Vagina (tissue), 2 donors: ENCODE data around the gene PRXL2A. TPM values are rescaled to one million over a fixed set of nuclear protein-coding genes. Genes with fewer than 3 reads are reported as not detected.
"Not testable (repeated sequence)": the region's sequence is repeated elsewhere in the genome, so short reads cannot be mapped to it uniquely, and the experiment has no call there.

ENCODE experiments used
- DNase-seq, 2 donors: peaks; one replicate each; pipeline ENCODE4 v3.0.0-alpha.2; 2017; ENCODE audit errors: extremely low spot score in 2 of 2
- H3K27ac ChIP-seq: fragments of 200-600 bp; sonication (generic); one replicate; pipeline ENCODE4 v1.5.1; 2019
- H3K27me3 ChIP-seq: fragments of 200-600 bp; sonication (generic); one replicate; pipeline ENCODE4 v1.5.1; 2019
- H3K36me3 ChIP-seq, 2 donors: fragments of 200-600 bp; sonication (generic); one replicate each; pipeline ENCODE4 v1.5.1; 2017 to 2019
- H3K4me1 ChIP-seq: fragments of 200-600 bp; sonication (generic); one replicate; pipeline ENCODE4 v1.5.1; 2019
- H3K4me3 ChIP-seq, 2 donors: fragments of 200-600 bp; sonication (generic); 1 replicate in 1 of 2; 2 replicates in 1 of 2; pipeline ENCODE4 v1.5.1; 2016 to 2019
- H3K9me3 ChIP-seq: fragments of 200-600 bp; sonication (generic); one replicate; pipeline ENCODE4 v1.5.1; 2019
- POLR2A ChIP-seq, 2 donors: fragments of 450-650 bp; IDR thresholded peaks; one replicate each; pipeline ENCODE4 v1.6.1; 2017; ENCODE audit warnings: antibody characterized with exemption in 2 of 2, mild to moderate bottlenecking in 2 of 2, moderate library complexity in 2 of 2
- POLR2AphosphoS5 ChIP-seq, 2 donors: sonication (generic); formaldehyde crosslinking; IDR thresholded peaks; one replicate each; pipeline ENCODE4 v1.9.0; 2017; ENCODE audit warnings: antibody characterized with exemption in 2 of 2, mild to moderate bottlenecking in 2 of 2, low read depth in 1 of 2; ENCODE audit not compliant: insufficient read depth in 1 of 2
- intact Hi-C: fragments of 100-400 bp; cut with DNase I; formaldehyde crosslinking; loops from one replicate; pipeline ENCODE4 v1.15.1; 2023
- total RNA-seq: library from RNA; depleted of rRNA; stranded (reverse); fragments of >200 nt; gene quantifications from one replicate; pipeline ENCODE4 v1.2.3, GENCODE V29; 2016
- TF ChIP-seq, protein P1 (sequence below), 3 experiments: fragments of 450-650 bp in 2 of 3; fragments of 200-600 bp in 1 of 3; sonication (generic) in 1 of 3; IDR thresholded peaks; one replicate each; pipeline ENCODE4 v1.5.1; 2017 to 2019; ENCODE audit warnings: antibody characterized with exemption in 3 of 3, mild to moderate bottlenecking in 2 of 3, moderate library complexity in 2 of 3

Gene PRXL2A
- total RNA-seq, 1 donor from 2014 or later, result 62.4 TPM

DNA sequence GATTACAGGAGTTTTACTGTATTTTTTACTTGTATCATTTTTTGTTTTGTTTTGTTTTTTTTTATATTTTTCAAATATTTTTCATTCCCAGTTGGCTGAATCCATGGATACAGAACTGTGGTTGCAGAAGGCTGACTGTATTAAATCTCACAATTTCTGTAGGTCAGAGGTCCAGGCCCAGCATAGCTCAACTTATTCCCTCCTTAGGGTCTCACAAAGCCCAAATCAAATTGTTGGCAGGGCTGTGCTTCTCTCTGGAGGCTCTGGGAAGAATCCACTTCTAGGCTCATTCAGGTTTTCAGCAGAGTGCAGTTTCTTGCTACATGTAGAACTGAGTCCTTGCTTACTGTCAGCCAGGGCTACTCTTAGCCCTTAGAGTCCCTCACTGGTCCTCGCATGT is 68.3 kb downstream of the PRXL2A start:
- Histone ChIP-seq H3K36me3 (peaks cover 0 to 8% of the 10 kb centered on the region in 2 donors), H3K9me3 (no peaks in the 10 kb centered on the region), H3K27ac (no peak overlapping the region), H3K4me1 (peaks cover 61% of the 10 kb centered on the region), H3K4me3 (no peak overlapping the region), H3K27me3 (no peaks in the 10 kb centered on the region)
- no peak for DNase-seq
- TF ChIP-seq POLR2A (IDR thresholded peaks at IDR 0.05), result no peak
- TF ChIP-seq, protein P1, sequence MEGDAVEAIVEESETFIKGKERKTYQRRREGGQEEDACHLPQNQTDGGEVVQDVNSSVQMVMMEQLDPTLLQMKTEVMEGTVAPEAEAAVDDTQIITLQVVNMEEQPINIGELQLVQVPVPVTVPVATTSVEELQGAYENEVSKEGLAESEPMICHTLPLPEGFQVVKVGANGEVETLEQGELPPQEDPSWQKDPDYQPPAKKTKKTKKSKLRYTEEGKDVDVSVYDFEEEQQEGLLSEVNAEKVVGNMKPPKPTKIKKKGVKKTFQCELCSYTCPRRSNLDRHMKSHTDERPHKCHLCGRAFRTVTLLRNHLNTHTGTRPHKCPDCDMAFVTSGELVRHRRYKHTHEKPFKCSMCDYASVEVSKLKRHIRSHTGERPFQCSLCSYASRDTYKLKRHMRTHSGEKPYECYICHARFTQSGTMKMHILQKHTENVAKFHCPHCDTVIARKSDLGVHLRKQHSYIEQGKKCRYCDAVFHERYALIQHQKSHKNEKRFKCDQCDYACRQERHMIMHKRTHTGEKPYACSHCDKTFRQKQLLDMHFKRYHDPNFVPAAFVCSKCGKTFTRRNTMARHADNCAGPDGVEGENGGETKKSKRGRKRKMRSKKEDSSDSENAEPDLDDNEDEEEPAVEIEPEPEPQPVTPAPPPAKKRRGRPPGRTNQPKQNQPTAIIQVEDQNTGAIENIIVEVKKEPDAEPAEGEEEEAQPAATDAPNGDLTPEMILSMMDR (IDR thresholded peaks at IDR 0.05), result no peak
- no peak for TF ChIP-seq POLR2AphosphoS5 (IDR thresholded peaks at IDR 0.05; ENCODE audit: insufficient read depth in 1 of 2, low read depth in 1 of 2)
- intact Hi-C loops, result no loop called here

DNA sequence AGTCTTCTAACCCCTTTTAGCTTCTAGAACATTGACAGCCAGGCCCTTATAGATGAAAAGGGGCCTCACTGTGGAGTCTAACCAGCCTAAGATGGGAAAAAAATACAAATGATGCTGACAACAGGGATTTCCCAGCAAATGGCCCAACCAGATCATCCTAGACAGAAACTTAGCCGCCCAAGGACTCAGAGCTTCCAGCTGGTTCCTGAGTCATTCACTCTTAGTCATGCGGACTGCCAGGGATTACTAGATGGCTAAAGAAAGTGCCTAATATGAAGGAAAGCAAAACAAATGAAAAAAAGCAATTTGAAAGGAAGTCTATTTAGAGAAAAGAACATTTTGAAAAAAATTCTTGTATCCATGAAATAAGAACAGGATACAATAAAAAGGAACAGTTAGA is 69.5 kb downstream of the PRXL2A start:
- Histone ChIP-seq H3K27me3 (no peaks in the 10 kb centered on the region), H3K9me3 (no peaks in the 10 kb centered on the region), H3K4me1 (peaks cover 49% of the 10 kb centered on the region), H3K36me3 (peaks cover 0 to 8% of the 10 kb centered on the region in 2 donors), H3K4me3 (no peak overlapping the region), H3K27ac (no peak overlapping the region)
- peak in 1 of 2 donors; percentile 45 for TF ChIP-seq POLR2AphosphoS5 (IDR thresholded peaks at IDR 0.05; ENCODE audit: insufficient read depth in 1 of 2, low read depth in 1 of 2)
- TF ChIP-seq, protein P1 (IDR thresholded peaks at IDR 0.05), result no peak
- intact Hi-C loops, result no loop called here
- DNase-seq, result no peak

DNA sequence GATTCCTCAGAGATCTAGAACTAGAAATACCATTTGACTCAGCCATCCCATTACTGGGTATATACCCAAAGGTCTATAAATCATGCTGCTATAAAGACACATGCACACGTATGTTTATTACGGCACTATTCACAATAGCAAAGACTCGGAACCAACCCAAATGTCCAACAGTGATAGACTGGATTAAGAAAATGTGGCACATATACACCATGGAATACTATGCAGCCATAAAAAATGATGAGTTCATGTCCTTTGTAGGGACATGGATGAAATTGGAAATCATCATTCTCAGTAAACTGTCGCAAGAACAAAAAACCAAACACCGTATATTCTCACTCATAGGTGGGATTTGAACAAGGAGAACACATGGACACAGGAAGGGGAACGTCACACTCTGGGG is 72.0 kb downstream of the PRXL2A start:
- DNase-seq, H3K9me3 ChIP-seq, H3K27me3 ChIP-seq, intact Hi-C loops, H3K27ac ChIP-seq, H3K4me3 ChIP-seq, H3K36me3 ChIP-seq: not testable (repeated sequence)
- peaks cover 49% of the 10 kb centered on the region for H3K4me1 ChIP-seq

DNA sequence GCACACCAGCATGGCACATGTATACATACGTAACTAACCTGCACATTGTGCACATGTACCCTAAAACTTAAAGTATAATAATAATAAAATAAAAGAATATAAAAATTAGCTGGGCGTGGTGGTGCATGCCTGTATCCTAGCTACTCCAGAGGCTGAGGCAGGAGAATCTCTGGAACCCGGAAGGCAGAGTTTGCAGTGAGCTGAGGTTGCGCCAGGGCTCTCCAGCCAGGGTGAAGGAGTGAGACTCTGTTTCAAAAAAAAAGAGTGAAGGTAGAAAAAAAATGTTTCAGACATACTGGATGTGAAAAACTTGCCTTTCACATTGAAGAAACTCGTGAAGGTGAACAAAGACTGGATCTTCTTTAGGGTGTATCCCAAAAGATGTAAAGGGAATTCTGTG is 72.5 kb downstream of the PRXL2A start:
- peaks cover 49% of the 10 kb centered on the region for H3K4me1 ChIP-seq
- no peak for TF ChIP-seq POLR2AphosphoS5 (IDR thresholded peaks at IDR 0.05; ENCODE audit: insufficient read depth in 1 of 2, low read depth in 1 of 2)
- no peak for TF ChIP-seq POLR2A (IDR thresholded peaks at IDR 0.05)
- TF ChIP-seq, protein P1 (IDR thresholded peaks at IDR 0.05), result no peak
- H3K4me3 ChIP-seq, result no peak overlapping the region
- H3K27ac ChIP-seq, result no peak overlapping the region
- H3K27me3 ChIP-seq, result no peaks in the 10 kb centered on the region
- no peaks in the 10 kb centered on the region for H3K9me3 ChIP-seq
- intact Hi-C loops, result no loop called here
- peaks cover 0 to 3% of the 10 kb centered on the region in 2 donors for H3K36me3 ChIP-seq
- no peak for DNase-seq

DNA sequence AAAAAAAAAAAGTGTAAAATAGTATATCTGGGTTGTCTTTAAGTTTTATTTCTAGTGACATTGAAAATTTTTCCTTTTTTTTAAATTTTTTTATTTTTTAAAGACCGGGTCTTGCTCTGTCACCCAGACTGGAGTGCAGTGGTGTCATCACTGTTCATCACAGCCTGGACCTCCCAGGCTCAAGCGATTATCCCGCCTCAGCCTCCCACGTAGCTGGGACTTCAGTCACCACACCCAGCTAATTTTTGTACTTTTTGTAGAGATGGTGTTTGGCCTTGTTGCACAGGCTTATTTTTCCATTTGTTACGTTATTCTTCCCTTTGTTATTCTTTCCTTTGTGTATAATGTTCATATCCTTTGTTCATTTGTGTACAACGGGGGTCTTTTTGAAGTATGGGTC is 75.9 kb downstream of the PRXL2A start:
- H3K36me3 ChIP-seq, result peaks cover 0 to 2% of the 10 kb centered on the region in 2 donors
- H3K9me3 ChIP-seq, result no peaks in the 10 kb centered on the region

More for the DNA sequence above, 75.9 kb downstream of the PRXL2A start:
- Histone ChIP-seq H3K27ac (no peak overlapping the region), H3K4me1 (peaks cover 61% of the 10 kb centered on the region), H3K27me3 (no peaks in the 10 kb centered on the region), H3K4me3 (no peak overlapping the region)
- TF ChIP-seq, protein P1 (IDR thresholded peaks at IDR 0.05), result no peak
- TF ChIP-seq POLR2A (IDR thresholded peaks at IDR 0.05) (no peak), POLR2AphosphoS5 (IDR thresholded peaks at IDR 0.05; ENCODE audit: insufficient read depth in 1 of 2, low read depth in 1 of 2) (no peak)
- no peak for DNase-seq
- intact Hi-C loops, result no loop called here
